Endothelial cell of umbilical vein (primary cell): ENCODE data around the gene IFT88. TPM values are rescaled to one million over a fixed set of nuclear protein-coding genes. Genes with fewer than 3 reads are reported as not detected.

Experiments used
- BruUV-seq: library from RNA; stranded (reverse); fragments of 400-500 nt; replicated peaks from 2 replicates; lab custom pipeline; 2021; lab: Mats Ljungman, UMichigan
- CTCF ChIA-PET: fragments of 300-600, 350-600 bp; sonication (Branson Sonifier 250); formaldehyde crosslinking; loops from one replicate; lab custom pipeline; 2021; ENCODE audit warnings: antibody characterized with exemption, inconsistent platforms; lab: Charles Lee
- POLR2A ChIA-PET: fragments of 300-600, 350-600 bp; sonication (Branson Sonifier 250); formaldehyde crosslinking; loops from one replicate; lab custom pipeline; 2021; ENCODE audit warnings: antibody characterized with exemption, inconsistent platforms; lab: Charles Lee
- DNase-seq: peaks from one replicate; pipeline ENCODE4 v3.0.0-alpha.2; 2011; ENCODE audit warnings: low read depth, low spot score
- FAIRE-seq: peaks from 2 replicates; lab custom pipeline; 2011; peaks lifted over from hg19 to GRCh38; lab: Jason Lieb, UNC
- H2AFZ ChIP-seq: 2 replicates; pipeline ENCODE4 v1.6.0; 2012; ENCODE audit warnings: low read depth, low read length, control low read depth, inconsistent platforms
- H3K27ac ChIP-seq: 2 replicates; pipeline ENCODE4 v1.5.1; 2011; ENCODE audit warnings: low read depth, mild to moderate bottlenecking, control low read depth, low read length, moderate library complexity; ENCODE audit not compliant: insufficient read depth
- H3K27me3 ChIP-seq, 2 experiments: 2 replicates each; pipeline versions ENCODE4 v1.6.0 to v1.6.1; 2011; ENCODE audit warnings: low read length in 2 of 2, mixed read lengths in 1 of 2; ENCODE audit not compliant: control insufficient read depth in 2 of 2, insufficient read depth in 2 of 2
- H3K36me3 ChIP-seq, 2 experiments: 2 replicates in 1 of 2; 3 replicates in 1 of 2; pipeline ENCODE4 v1.5.1; 2011; ENCODE audit warnings: low read length in 2 of 2, mild to moderate bottlenecking in 1 of 2, moderate library complexity in 1 of 2; ENCODE audit not compliant: control insufficient read depth in 2 of 2, insufficient read depth in 2 of 2; ENCODE audit errors: extremely low read depth in 1 of 2
- H3K4me1 ChIP-seq: 3 replicates; pipeline ENCODE4 v1.5.1; 2011; ENCODE audit warnings: mild to moderate bottlenecking, low read length; ENCODE audit not compliant: control insufficient read depth, insufficient read depth; ENCODE audit errors: extremely low read depth
- H3K4me2 ChIP-seq: 2 replicates; pipeline ENCODE4 v1.6.1; 2011; ENCODE audit warnings: low read length, control low read depth, mixed read lengths; ENCODE audit not compliant: insufficient read depth
- H3K4me3 ChIP-seq, 3 experiments: fragments of 200-600 bp in 1 of 3; sonication (generic), shearing (Covaris generic) in 1 of 3; replicated peaks in 1 of 3; 2 replicates each; pipeline ENCODE4 v1.5.1; 2011 to 2016; ENCODE audit warnings: control low read depth in 3 of 3, low read length in 3 of 3, mild to moderate bottlenecking in 2 of 3, inconsistent platforms in 1 of 3, low read depth in 1 of 3, moderate library complexity in 1 of 3; ENCODE audit not compliant: insufficient read depth in 1 of 3
- H3K79me2 ChIP-seq: 2 replicates; pipeline ENCODE4 v1.6.0; 2012; ENCODE audit warnings: low read length, inconsistent platforms; ENCODE audit not compliant: control insufficient read depth, insufficient read depth
- H3K9ac ChIP-seq: replicated peaks from 2 replicates; pipeline ENCODE3; 2011; ENCODE audit warnings: low read length, control low read depth; ENCODE audit not compliant: insufficient read depth; ENCODE audit errors: extremely low read depth
- H3K9me1 ChIP-seq: replicated peaks from 3 replicates; pipeline ENCODE4 v1.6.0; 2011; ENCODE audit warnings: mild to moderate bottlenecking, low read length; ENCODE audit not compliant: control insufficient read depth, insufficient read depth; ENCODE audit errors: extremely low read depth
- H3K9me3 ChIP-seq: replicated peaks from 2 replicates; pipeline ENCODE4 v1.5.1; 2012; ENCODE audit warnings: low read length, inconsistent platforms; ENCODE audit not compliant: control insufficient read depth, insufficient read depth
- H4K20me1 ChIP-seq: replicated peaks from 2 replicates; pipeline ENCODE3; 2011; ENCODE audit warnings: mild to moderate bottlenecking, low read length; ENCODE audit not compliant: control insufficient read depth, insufficient read depth; ENCODE audit errors: extremely low read depth
- EZH2 ChIP-seq: IDR thresholded peaks from 2 replicates; pipeline ENCODE4 v1.6.1; 2012; ENCODE audit warnings: borderline replicate concordance, low read depth, mild to moderate bottlenecking, moderate library complexity, low read length, inconsistent platforms; ENCODE audit not compliant: severe bottlenecking
- FOS ChIP-seq: IDR thresholded peaks from 2 replicates; pipeline ENCODE4 v1.6.1; 2011; ENCODE audit warnings: mild to moderate bottlenecking, low read length, moderate library complexity, borderline replicate concordance; ENCODE audit not compliant: insufficient read depth
- GATA2 ChIP-seq: IDR thresholded peaks from 2 replicates; pipeline ENCODE4 v1.7.0; 2011; ENCODE audit warnings: low read depth, mild to moderate bottlenecking, moderate library complexity, mixed read lengths, low read length; ENCODE audit not compliant: insufficient read length, insufficient read depth
- JUN ChIP-seq: IDR thresholded peaks from 2 replicates; pipeline ENCODE4 v1.6.1; 2011; ENCODE audit warnings: borderline replicate concordance, low read depth; ENCODE audit not compliant: insufficient read length, insufficient read depth
- MYC ChIP-seq: IDR thresholded peaks from one replicate; pipeline ENCODE4 v1.6.1; 2011; ENCODE audit warnings: mild to moderate bottlenecking, low read depth, low read length
- POLR2A ChIP-seq: IDR thresholded peaks from 2 replicates; pipeline ENCODE4 v1.6.1; 2012; ENCODE audit warnings: low read depth, mild to moderate bottlenecking, control low read depth, low read length
- POLR2AphosphoS5 ChIP-seq: IDR thresholded peaks from 2 replicates; pipeline ENCODE4 v1.6.1; 2012; ENCODE audit warnings: low read depth, mild to moderate bottlenecking, control low read depth, low read length, moderate library complexity; ENCODE audit not compliant: insufficient read depth
- dilution Hi-C: fragments of 300-500 bp; cut with MboI; formaldehyde crosslinking; loops from one replicate; pipeline ENCODE4 v1.15.0; 2019; ENCODE audit warnings: low sequenced_read_pairs; ENCODE audit not compliant: extremely low pct_ligation_motif_present
- intact Hi-C: fragments of 100-400 bp; cut with micrococcal nuclease; formaldehyde crosslinking; loops from one replicate; pipeline ENCODE4 v1.10.0; 2022
- polyA plus RNA-seq, 4 experiments: library from polyadenylated mRNA; depleted of rRNA in 3 of 4; stranded (reverse) in 3 of 4; unstranded in 1 of 4; fragments of >200 nt; gene quantifications; 2 replicates each; pipeline versions ENCODE4 v1.2.1 to v1.2.3, GENCODE V29; 2011 to 2012; ENCODE audit warnings: missing spikeins in 1 of 4
- total RNA-seq: library from RNA; stranded (reverse); gene quantifications from 2 replicates; pipeline ENCODE4 v1.2.3, GENCODE V29; 2021
- TF ChIP-seq, protein P1 (sequence below), 2 donors: IDR thresholded peaks; 1 replicate in 1 of 2; 2 replicates in 1 of 2; pipeline ENCODE4 v1.5.1; 2011; ENCODE audit warnings: low read length in 2 of 2, mild to moderate bottlenecking in 2 of 2, moderate library complexity in 2 of 2, control low read depth in 1 of 2, inconsistent platforms in 1 of 2, low read depth in 1 of 2; ENCODE audit not compliant: insufficient read depth in 1 of 2; ENCODE audit errors: extremely low read depth in 1 of 2
- TF ChIP-seq, protein P2 (sequence below): IDR thresholded peaks from 2 replicates; pipeline ENCODE4 v1.6.1; 2011; ENCODE audit not compliant: insufficient read depth, insufficient read length

IFT88 gene
- total and polyA plus RNA-seq, 2 donors (not counting 3 experiments of a cell fraction or from before 2014, with no cell fraction given), result 2.4 to 9.1 TPM

DNA sequence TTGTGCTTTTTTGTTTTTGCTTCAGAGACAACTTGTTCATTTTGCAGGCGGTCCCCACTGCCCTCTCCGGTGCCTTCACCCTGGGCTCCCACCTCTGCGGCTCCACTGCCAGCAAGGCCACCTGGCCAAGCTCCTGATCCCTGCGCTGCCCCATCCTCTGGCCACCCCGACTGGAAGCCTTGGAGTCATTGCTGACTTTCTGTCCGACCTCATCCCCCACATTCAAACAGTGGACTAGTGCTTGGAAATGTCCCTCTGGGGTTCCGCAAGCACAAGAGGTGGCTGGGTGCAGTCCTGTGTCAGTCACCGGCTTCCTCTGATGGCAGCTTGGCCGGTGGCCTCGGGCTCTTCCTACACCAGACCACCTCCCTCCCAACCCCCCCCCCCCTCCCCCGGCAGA is 153.5 kb downstream of the IFT88 start:
- no peak overlapping the region for H3K4me2 ChIP-seq
- dilution Hi-C loops, result no loop called here
- POLR2A ChIA-PET, result no interaction called here
- no peak overlapping the region for H3K9ac ChIP-seq
- H2AFZ ChIP-seq, result no peak overlapping the region
- CTCF ChIA-PET, result no interaction called here
- H3K27me3 ChIP-seq, result no peaks in the 10 kb centered on the region
- H3K79me2 ChIP-seq, result no peaks in the 10 kb centered on the region
- no peaks in the 10 kb centered on the region for H3K36me3 ChIP-seq
- TF ChIP-seq POLR2A (no peak), JUN (no peak), GATA2 (no peak), POLR2AphosphoS5 (no peak), MYC (no peak), EZH2 (no peak), FOS (no peak)
- TF ChIP-seq, protein P1, sequence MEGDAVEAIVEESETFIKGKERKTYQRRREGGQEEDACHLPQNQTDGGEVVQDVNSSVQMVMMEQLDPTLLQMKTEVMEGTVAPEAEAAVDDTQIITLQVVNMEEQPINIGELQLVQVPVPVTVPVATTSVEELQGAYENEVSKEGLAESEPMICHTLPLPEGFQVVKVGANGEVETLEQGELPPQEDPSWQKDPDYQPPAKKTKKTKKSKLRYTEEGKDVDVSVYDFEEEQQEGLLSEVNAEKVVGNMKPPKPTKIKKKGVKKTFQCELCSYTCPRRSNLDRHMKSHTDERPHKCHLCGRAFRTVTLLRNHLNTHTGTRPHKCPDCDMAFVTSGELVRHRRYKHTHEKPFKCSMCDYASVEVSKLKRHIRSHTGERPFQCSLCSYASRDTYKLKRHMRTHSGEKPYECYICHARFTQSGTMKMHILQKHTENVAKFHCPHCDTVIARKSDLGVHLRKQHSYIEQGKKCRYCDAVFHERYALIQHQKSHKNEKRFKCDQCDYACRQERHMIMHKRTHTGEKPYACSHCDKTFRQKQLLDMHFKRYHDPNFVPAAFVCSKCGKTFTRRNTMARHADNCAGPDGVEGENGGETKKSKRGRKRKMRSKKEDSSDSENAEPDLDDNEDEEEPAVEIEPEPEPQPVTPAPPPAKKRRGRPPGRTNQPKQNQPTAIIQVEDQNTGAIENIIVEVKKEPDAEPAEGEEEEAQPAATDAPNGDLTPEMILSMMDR (IDR thresholded peaks at IDR 0.05; ENCODE audit: extremely low read depth in 1 of 2, insufficient read depth in 1 of 2, low read depth in 1 of 2, low read length in 2 of 2), result no peak
- TF ChIP-seq, protein P2, sequence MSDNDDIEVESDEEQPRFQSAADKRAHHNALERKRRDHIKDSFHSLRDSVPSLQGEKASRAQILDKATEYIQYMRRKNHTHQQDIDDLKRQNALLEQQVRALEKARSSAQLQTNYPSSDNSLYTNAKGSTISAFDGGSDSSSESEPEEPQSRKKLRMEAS, result no peak
- no peaks in the 10 kb centered on the region for H3K9me3 ChIP-seq
- H3K9me1 ChIP-seq, result no peaks in the 10 kb centered on the region
- no peaks in the 10 kb centered on the region for H4K20me1 ChIP-seq
- no peak for FAIRE-seq
- H3K27ac ChIP-seq, result no peak overlapping the region
- H3K4me1 ChIP-seq, result peaks cover 10% of the 10 kb centered on the region
- DNase-seq, result no peak
- H3K4me3 ChIP-seq, result no peak overlapping the region
- intact Hi-C loops, result no loop called here
- BruUV-seq, result no TSS peak
